ENCODE results near the gene CDH3. TPM values are rescaled to one million over a fixed set of nuclear protein-coding genes. Genes with fewer than 3 reads are reported as not detected.
A peak's percentile ranks its signal among the peaks of the same experiment; 100 is the strongest.

CDH3 gene
- total and polyA plus RNA-seq, 2 donors (not counting 1 experiment from before 2014, with no cell fraction given) = 0.14 TPM; not detected in 1

DNA sequence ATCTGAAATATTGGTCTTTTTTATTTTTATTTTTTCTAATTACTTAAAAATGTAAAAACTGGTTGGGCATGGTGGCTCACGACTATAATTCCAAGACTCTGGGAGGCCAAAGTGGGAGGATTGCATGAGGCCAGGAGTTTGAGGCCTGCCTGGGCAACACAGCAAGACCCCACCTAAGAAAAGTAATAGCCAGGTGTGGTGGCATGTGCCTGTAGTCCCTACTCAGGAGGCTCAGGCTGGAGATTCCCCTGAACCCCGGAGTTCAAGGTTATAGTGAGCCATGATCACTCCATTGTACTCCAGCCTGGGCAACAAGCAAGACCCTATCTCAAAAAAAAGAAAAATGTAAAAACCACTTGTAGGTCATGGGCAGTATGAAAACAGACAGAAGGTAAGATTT, 36.8 kb upstream of the CDH3 start:
- Histone ChIP-seq H4K20me1 (ENCODE audit: control insufficient read depth, extremely low read depth, insufficient read depth, low read length) (no peaks in the 10 kb centered on the region), H3K27me3 (ENCODE audit: control insufficient read depth, insufficient read depth, low read length) (no peaks in the 10 kb centered on the region), H3K9ac (ENCODE audit: insufficient read depth, low read length) (no peak overlapping the region), H3K27ac (ENCODE audit: insufficient read depth, low read length) (no peak overlapping the region), H3K36me3 (ENCODE audit: control insufficient read depth, insufficient read depth, low read length) (no peaks in the 10 kb centered on the region), H3K79me2 (ENCODE audit: control insufficient read depth, insufficient read depth, low read length) (no peaks in the 10 kb centered on the region), H3K9me3 (ENCODE audit: control insufficient read depth, insufficient read depth, low read depth, low read length) (no peaks in the 10 kb centered on the region), H2AFZ (ENCODE audit: low read length) (no peak overlapping the region), H3K4me3 (replicated peaks in 1 of 4; ENCODE audit: control extremely low read depth in 1 of 4, insufficient read depth in 1 of 4, low read depth in 3 of 4, low read length in 4 of 4) (no peak overlapping the region), H3K4me2 (ENCODE audit: extremely low read depth, insufficient read depth, low read length) (no peak overlapping the region), H3K4me1 (ENCODE audit: control insufficient read depth, extremely low read depth, insufficient read depth, low read length) (no peaks in the 10 kb centered on the region)
- DNase-seq (ENCODE audit: low read depth in 2 of 2) = no peak
- TF ChIP-seq CTCF (conservative IDR thresholded peaks at IDR 0.05 in 1 of 2, IDR thresholded peaks at IDR 0.05 in 1 of 2; ENCODE audit: low read depth in 1 of 2, low read length in 2 of 2) (no peak), EZH2 (IDR thresholded peaks at IDR 0.05; ENCODE audit: low read length, missing control alignments) (no peak)

GRCh38 chr16:68612996-68613395, 32.1 kb upstream of the CDH3 start:
- no peak overlapping the region for H3K4me3 ChIP-seq (replicated peaks in 1 of 4; ENCODE audit: control extremely low read depth in 1 of 4, insufficient read depth in 1 of 4, low read depth in 3 of 4, low read length in 4 of 4)
- no peaks in the 10 kb centered on the region for H3K79me2 ChIP-seq (ENCODE audit: control insufficient read depth, insufficient read depth, low read length)
- H3K9me3 ChIP-seq (ENCODE audit: control insufficient read depth, insufficient read depth, low read depth, low read length) = no peaks in the 10 kb centered on the region
- no peak overlapping the region for H2AFZ ChIP-seq (ENCODE audit: low read length)
- no peak for TF ChIP-seq EZH2 (IDR thresholded peaks at IDR 0.05; ENCODE audit: low read length, missing control alignments)
- no peak for TF ChIP-seq CTCF (conservative IDR thresholded peaks at IDR 0.05 in 1 of 2, IDR thresholded peaks at IDR 0.05 in 1 of 2; ENCODE audit: low read depth in 1 of 2, low read length in 2 of 2)
- no peak overlapping the region for H3K9ac ChIP-seq (ENCODE audit: insufficient read depth, low read length)
- H3K4me2 ChIP-seq (ENCODE audit: extremely low read depth, insufficient read depth, low read length) = no peak overlapping the region
- no peaks in the 10 kb centered on the region for H3K27me3 ChIP-seq (ENCODE audit: control insufficient read depth, insufficient read depth, low read length)
- peak in 1 of 2 donors; percentile 64 for DNase-seq (ENCODE audit: low read depth in 2 of 2)
- H3K4me1 ChIP-seq (ENCODE audit: control insufficient read depth, extremely low read depth, insufficient read depth, low read length) = no peaks in the 10 kb centered on the region
- no peaks in the 10 kb centered on the region for H3K36me3 ChIP-seq (ENCODE audit: control insufficient read depth, insufficient read depth, low read length)
- no peak overlapping the region for H3K27ac ChIP-seq (ENCODE audit: insufficient read depth, low read length)
- no peaks in the 10 kb centered on the region for H4K20me1 ChIP-seq (ENCODE audit: control insufficient read depth, extremely low read depth, insufficient read depth, low read length)

GRCh38 chr16:68617734-68618133, 27.4 kb upstream of the CDH3 start:
- Histone ChIP-seq H3K27me3 (ENCODE audit: control insufficient read depth, insufficient read depth, low read length) (no peaks in the 10 kb centered on the region), H3K9ac (ENCODE audit: insufficient read depth, low read length) (no peak overlapping the region), H3K4me3 (replicated peaks in 1 of 4; ENCODE audit: control extremely low read depth in 1 of 4, insufficient read depth in 1 of 4, low read depth in 3 of 4, low read length in 4 of 4) (no peak overlapping the region), H3K4me1 (ENCODE audit: control insufficient read depth, extremely low read depth, insufficient read depth, low read length) (no peaks in the 10 kb centered on the region), H3K36me3 (ENCODE audit: control insufficient read depth, insufficient read depth, low read length) (no peaks in the 10 kb centered on the region), H2AFZ (ENCODE audit: low read length) (no peak overlapping the region), H4K20me1 (ENCODE audit: control insufficient read depth, extremely low read depth, insufficient read depth, low read length) (no peaks in the 10 kb centered on the region), H3K4me2 (ENCODE audit: extremely low read depth, insufficient read depth, low read length) (no peak overlapping the region), H3K27ac (ENCODE audit: insufficient read depth, low read length) (no peak overlapping the region), H3K79me2 (ENCODE audit: control insufficient read depth, insufficient read depth, low read length) (no peaks in the 10 kb centered on the region), H3K9me3 (ENCODE audit: control insufficient read depth, insufficient read depth, low read depth, low read length) (no peaks in the 10 kb centered on the region)
- TF ChIP-seq CTCF (conservative IDR thresholded peaks at IDR 0.05 in 1 of 2, IDR thresholded peaks at IDR 0.05 in 1 of 2; ENCODE audit: low read depth in 1 of 2, low read length in 2 of 2) = no peak
- no peak for DNase-seq (ENCODE audit: low read depth in 2 of 2)
